H9 (cell line): ENCODE data around the gene NUDT21. TPM values are rescaled to one million over a fixed set of nuclear protein-coding genes. Genes with fewer than 3 reads are reported as not detected.
A peak's percentile ranks its signal among the peaks of the same experiment; 100 is the strongest.

Experiments
- DNase-seq: peaks from one replicate; pipeline ENCODE4 v3.0.0-alpha.2; 2017
- H2AFZ ChIP-seq: one replicate; pipeline ENCODE4 v1.6.1; 2013; ENCODE audit warnings: mild to moderate bottlenecking, low read length, control low read depth, moderate library complexity
- H2AK5ac ChIP-seq: 2 replicates; pipeline ENCODE4 v1.6.1; 2013; ENCODE audit warnings: low read length, control low read depth, mixed read lengths; ENCODE audit not compliant: insufficient read length
- H2BK120ac ChIP-seq: one replicate; pipeline ENCODE4 v1.6.1; 2013; ENCODE audit warnings: low read depth, mild to moderate bottlenecking, low read length, control low read depth, inconsistent platforms; ENCODE audit not compliant: poor library complexity, severe bottlenecking
- H2BK12ac ChIP-seq: 2 replicates; pipeline ENCODE4 v1.6.1; 2013; ENCODE audit warnings: low read length, control low read depth, mixed read lengths, low read depth; ENCODE audit not compliant: insufficient read length
- H2BK15ac ChIP-seq: 2 replicates; pipeline ENCODE4 v1.6.1; 2013; ENCODE audit warnings: low read depth, low read length, control low read depth
- H2BK20ac ChIP-seq: one replicate; pipeline ENCODE4 v1.6.1; 2013; ENCODE audit warnings: low read depth, mild to moderate bottlenecking, low read length, control low read depth, inconsistent platforms; ENCODE audit not compliant: poor library complexity, severe bottlenecking
- H2BK5ac ChIP-seq: 2 replicates; pipeline ENCODE4 v1.6.1; 2013; ENCODE audit warnings: low read length, control low read depth, mixed read lengths; ENCODE audit not compliant: insufficient read length
- H3K14ac ChIP-seq: 2 replicates; pipeline ENCODE4 v1.6.1; 2013; ENCODE audit warnings: low read length, control low read depth; ENCODE audit not compliant: insufficient read depth
- H3K18ac ChIP-seq: 2 replicates; pipeline ENCODE4 v1.6.1; 2013; ENCODE audit warnings: low read depth, mild to moderate bottlenecking, mixed read lengths, low read length, control low read depth; ENCODE audit not compliant: insufficient read length
- H3K23ac ChIP-seq: 2 replicates; pipeline ENCODE4 v1.6.1; 2013; ENCODE audit warnings: low read length, control low read depth, mixed read lengths, low read depth; ENCODE audit not compliant: insufficient read length
- H3K23me2 ChIP-seq: 2 replicates; pipeline ENCODE4 v1.6.1; 2013; ENCODE audit warnings: low read depth, mild to moderate bottlenecking, mixed read lengths, low read length, control low read depth; ENCODE audit not compliant: insufficient read length, poor library complexity, severe bottlenecking
- H3K27ac ChIP-seq: 2 replicates; pipeline ENCODE4 v1.5.1; 2013; ENCODE audit warnings: low read length, control low read depth, mixed read lengths, low read depth; ENCODE audit not compliant: insufficient read length
- H3K27me3 ChIP-seq: 2 replicates; pipeline ENCODE4 v1.6.1; 2013; ENCODE audit warnings: low read length, control low read depth, inconsistent platforms; ENCODE audit not compliant: insufficient read depth
- H3K4ac ChIP-seq: 2 replicates; pipeline ENCODE4 v1.6.1; 2013; ENCODE audit warnings: low read depth, mild to moderate bottlenecking, control low read depth, inconsistent platforms, low read length, moderate library complexity
- H3K4me1 ChIP-seq: 2 replicates; pipeline ENCODE4 v1.6.1; 2013; ENCODE audit warnings: low read length, control low read depth, inconsistent platforms; ENCODE audit not compliant: insufficient read depth
- H3K4me2 ChIP-seq: 2 replicates; pipeline ENCODE4 v1.6.1; 2013; ENCODE audit warnings: low read length, control low read depth, mixed read lengths; ENCODE audit not compliant: insufficient read length, insufficient read depth
- H3K56ac ChIP-seq: 2 replicates; pipeline ENCODE4 v1.6.1; 2013; ENCODE audit warnings: low read depth, mild to moderate bottlenecking, mixed read lengths, low read length, control low read depth; ENCODE audit not compliant: insufficient read length
- H3K79me1 ChIP-seq: 2 replicates; pipeline ENCODE4 v1.6.1; 2013; ENCODE audit warnings: low read depth, mild to moderate bottlenecking, moderate library complexity, low read length, control low read depth, inconsistent platforms; ENCODE audit not compliant: insufficient read depth, poor library complexity, severe bottlenecking
- H3K79me2 ChIP-seq: 2 replicates; pipeline ENCODE4 v1.6.1; 2013; ENCODE audit warnings: low read length, control low read depth, inconsistent platforms; ENCODE audit not compliant: insufficient read depth
- H3K9ac ChIP-seq: 2 replicates; pipeline ENCODE4 v1.6.1; 2013; ENCODE audit warnings: low read length, control low read depth, mixed read lengths; ENCODE audit not compliant: insufficient read length; ENCODE audit errors: extremely low read depth
- H3K9me3 ChIP-seq: one replicate; pipeline ENCODE4 v1.6.1; 2013; ENCODE audit warnings: low read depth, low read length, inconsistent platforms; ENCODE audit not compliant: control insufficient read depth
- H3T11ph ChIP-seq: one replicate; pipeline ENCODE4 v1.6.1; 2013; ENCODE audit warnings: mild to moderate bottlenecking, low read length, control low read depth, inconsistent platforms
- H4K20me1 ChIP-seq: one replicate; pipeline ENCODE4 v1.6.1; 2013; ENCODE audit not compliant: control insufficient read depth, insufficient read length, insufficient read depth
- H4K5ac ChIP-seq: 2 replicates; pipeline ENCODE4 v1.6.1; 2013; ENCODE audit warnings: low read depth, mild to moderate bottlenecking, mixed read lengths, low read length, control low read depth; ENCODE audit not compliant: insufficient read length
- H4K8ac ChIP-seq: replicated peaks from 2 replicates; pipeline ENCODE4 v1.6.1; 2013; ENCODE audit warnings: low read length, control low read depth, mixed read lengths, low read depth; ENCODE audit not compliant: insufficient read length
- H4K91ac ChIP-seq: 2 replicates; pipeline ENCODE4 v1.6.1; 2013; ENCODE audit warnings: low read depth, mild to moderate bottlenecking, moderate library complexity, mixed read lengths, low read length, control low read depth; ENCODE audit not compliant: insufficient read length
- H3K27ac Mint-ChIP-seq, 3 experiments: 2 replicates in 2 of 3; 3 replicates in 1 of 3; pipeline ENCODE4 v1.8.0; 2020 to 2021; ENCODE audit warnings: mixed read lengths in 3 of 3, mild to moderate bottlenecking in 1 of 3, moderate library complexity in 1 of 3
- H3K27me3 Mint-ChIP-seq: 2 replicates; pipeline ENCODE4 v1.8.0; 2021; ENCODE audit warnings: low read depth, mild to moderate bottlenecking, moderate library complexity, mixed read lengths
- H3K36me3 Mint-ChIP-seq, 3 experiments: 2 replicates in 2 of 3; 3 replicates in 1 of 3; pipeline ENCODE4 v1.8.0; 2020 to 2021; ENCODE audit warnings: low read depth in 3 of 3, mixed read lengths in 3 of 3; ENCODE audit not compliant: insufficient read depth in 1 of 3
- H3K4me1 Mint-ChIP-seq, 2 experiments: 2 replicates each; pipeline ENCODE4 v1.8.0; 2020; ENCODE audit warnings: mixed read lengths in 2 of 2
- H3K4me3 Mint-ChIP-seq, 2 experiments: 2 replicates in 1 of 2; 3 replicates in 1 of 2; pipeline ENCODE4 v1.8.0; 2020 to 2021; ENCODE audit warnings: mild to moderate bottlenecking in 2 of 2, mixed read lengths in 2 of 2, moderate library complexity in 1 of 2
- H3K9me3 Mint-ChIP-seq, 2 experiments: 2 replicates in 1 of 2; 3 replicates in 1 of 2; pipeline ENCODE4 v1.8.0; 2020; ENCODE audit warnings: mild to moderate bottlenecking in 2 of 2, mixed read lengths in 2 of 2, moderate library complexity in 1 of 2
- CTCF ChIP-seq: fragments of 200-600 bp; sonication (generic); conservative IDR thresholded peaks from 3 replicates; pipeline ENCODE4 v1.8.0; 2021; ENCODE audit warnings: antibody characterized with exemption, mild to moderate bottlenecking
- WGBS: extraction: QIAGEN DNeasy Blood & Tissue Kit; methylation state at CpG from one replicate; pipeline ENCODE4 v1.1.7; 2013; ENCODE audit warnings: missing lambda C conversion rate, low lambda C conversion rate, mixed read lengths; ENCODE audit not compliant: insufficient read length; ENCODE audit errors: extremely low coverage; 5-methylcytosine and 5-hydroxymethylcytosine counted together
- total RNA-seq: library from RNA; stranded (reverse); gene quantifications from 2 replicates; pipeline ENCODE4 v1.2.1, GENCODE V29; 2021

Gene NUDT21
- total RNA-seq, 1 experiment from 2014 or later, result 276 TPM

- Histone ChIP-seq H4K8ac (no peak within 1 kb of the TSS), H2BK15ac (no peak within 1 kb of the TSS), H4K20me1 (no peaks in the 10 kb centered on the region), H2BK120ac (no peak within 1 kb of the TSS), H3T11ph (no peak within 1 kb of the TSS), H2BK5ac (no peak within 1 kb of the TSS), H3K4ac (no peak within 1 kb of the TSS), H2AK5ac (no peak within 1 kb of the TSS), H3K14ac (peak within 1 kb of the TSS; percentile 82), H3K56ac (no peak within 1 kb of the TSS), H2BK12ac (no peak within 1 kb of the TSS), H3K18ac (no peak within 1 kb of the TSS), H3K27me3 (no peaks in the 10 kb centered on the region; the same call in 1 of the 2 replicates), H3K9ac (peak within 1 kb of the TSS; percentile 74), H3K4me2 (peak within 1 kb of the TSS; percentile 100), H4K91ac (no peak within 1 kb of the TSS), H3K79me1 (peaks cover 3% of the 10 kb centered on the region), H3K23me2 (peaks cover 7% of the 10 kb centered on the region), H4K5ac (no peak within 1 kb of the TSS), H3K4me1 (peaks cover 3% of the 10 kb centered on the region; the same call in 1 of the 2 replicates), H2BK20ac (no peak within 1 kb of the TSS), H2AFZ (no peak within 1 kb of the TSS), H3K27ac (no peak within 1 kb of the TSS), H3K79me2 (peaks cover 2% of the 10 kb centered on the region; the same call in 1 of the 2 replicates), H3K9me3 (no peaks in the 10 kb centered on the region), H3K23ac (no peak within 1 kb of the TSS)
- H3K4me3 Mint-ChIP-seq, result peak within 1 kb of the TSS; percentile 85 to 95
- no CpG with 5 or more reads among the region's 57 CpGs for whole genome bisulfite sequencing
- peak within 1 kb of the TSS in 1 of 3 experiments; percentile 13; a peak in 2 of 7 replicates for H3K27ac Mint-ChIP-seq
- peak; percentile 50 for TF ChIP-seq CTCF
- peak; percentile 66 for DNase-seq
- peaks cover 0 to under 1% (median under 1%) of the 10 kb centered on the region in 3 experiments; a peak in 5 of 7 replicates for H3K36me3 Mint-ChIP-seq
- no peaks in the 10 kb centered on the region for H3K9me3 Mint-ChIP-seq
- peaks cover 17% of the 10 kb centered on the region for H3K27me3 Mint-ChIP-seq
- H3K4me1 Mint-ChIP-seq, result peaks cover 34 to 39% of the 10 kb centered on the region in 2 experiments
These were observed 25.7 kb downstream of the NUDT21 start, which contains the start of gene AMFR for GRCh38 chr16:56425439-56425832. Gene AMFR (minus strand): TSS chr16:56425545. CDS start chr16:56425327, 218 bp downstream.
